GM18870 (cell line): Measurements from ENCODE around the gene USP32.
"Not testable (repeated sequence)": the region's sequence is repeated elsewhere in the genome, so short reads cannot be mapped to it uniquely, and the experiment has no call there.

Experiments
- ATAC-seq: cut with Tn5 transposase; IDR thresholded peaks from one replicate; pipeline ENCODE4 v1.9.1; 2021; ENCODE audit warnings: moderate library complexity; ENCODE audit not compliant: unreplicated experiment

Gene USP32

GRCh38 chr17:60379461-60379860, 12.5 kb downstream of the USP32 start:
- ATAC-seq = not testable (repeated sequence)

GRCh38 chr17:60378187-60378586, 13.7 kb downstream of the USP32 start:
- not testable (repeated sequence) for ATAC-seq

GRCh38 chr17:60372790-60373483, 19.0 kb downstream of the USP32 start:
- no peak for ATAC-seq

- no peak for ATAC-seq
These were observed 20.0 kb downstream of the USP32 start for GRCh38 chr17:60371818-60372510.

- no peak for ATAC-seq
These were observed 20.5 kb downstream of the USP32 start for GRCh38 chr17:60371416-60371815.

GRCh38 chr17:60369727-60370126, 22.2 kb downstream of the USP32 start:
- no peak for ATAC-seq

- no peak for ATAC-seq
These were observed 28.1 kb downstream of the USP32 start for GRCh38 chr17:60363700-60364405.

- ATAC-seq = no peak
These were observed 29.6 kb downstream of the USP32 start for GRCh38 chr17:60362329-60362728.

GRCh38 chr17:60361889-60362288, 30.0 kb downstream of the USP32 start:
- no peak for ATAC-seq

GRCh38 chr17:60359415-60359814, 32.5 kb downstream of the USP32 start:
- no peak for ATAC-seq

GRCh38 chr17:60358606-60359225, 33.2 kb downstream of the USP32 start:
- no peak for ATAC-seq

- no peak for ATAC-seq
These were observed 35.0 kb downstream of the USP32 start for GRCh38 chr17:60356940-60357339.

- ATAC-seq = no peak
These were observed 36.0 kb downstream of the USP32 start for GRCh38 chr17:60355663-60356594.

GRCh38 chr17:60354223-60354622, 37.7 kb downstream of the USP32 start:
- ATAC-seq = no peak

- no peak for ATAC-seq
These were observed 38.2 kb downstream of the USP32 start for GRCh38 chr17:60353773-60354172.

GRCh38 chr17:60352569-60352968, 39.4 kb downstream of the USP32 start:
- ATAC-seq = no peak

GRCh38 chr17:60352071-60352470, 39.9 kb downstream of the USP32 start:
- ATAC-seq = no peak

- no peak for ATAC-seq
These were observed 40.8 kb downstream of the USP32 start for GRCh38 chr17:60351012-60351695.

- ATAC-seq = no peak
These were observed 43.3 kb downstream of the USP32 start for GRCh38 chr17:60348616-60349015.

GRCh38 chr17:60345233-60345632, 46.7 kb downstream of the USP32 start:
- no peak for ATAC-seq
